Esophagus muscularis mucosa (tissue), 4 donors: Measurements from ENCODE around the gene DNAJC16. TPM values are rescaled to one million over a fixed set of nuclear protein-coding genes. Genes with fewer than 3 reads are reported as not detected.

Source experiments
- DNase-seq: peaks from one replicate; pipeline ENCODE4 v3.0.0-alpha.2; 2017; ENCODE audit errors: extremely low spot score
- H3K27ac ChIP-seq, 4 donors: fragments of 200-600 bp; sonication (generic); replicated peaks in 1 of 4; 1 replicate in 3 of 4; 2 replicates in 1 of 4; pipeline ENCODE4 v1.5.1; 2016 to 2019; ENCODE audit warnings: mild to moderate bottlenecking in 1 of 4
- H3K27me3 ChIP-seq, 4 donors: fragments of 200-600 bp; sonication (generic); one replicate each; pipeline versions ENCODE4 v1.5.1 to v1.6.0; 2016 to 2019
- H3K36me3 ChIP-seq, 4 donors: fragments of 200-600 bp; sonication (generic); one replicate each; pipeline ENCODE4 v1.5.1; 2016 to 2019
- H3K4me1 ChIP-seq, 4 donors: fragments of 200-600 bp; sonication (generic); one replicate each; pipeline ENCODE4 v1.5.1; 2016 to 2019
- H3K4me3 ChIP-seq, 4 donors: fragments of 200-600 bp; sonication (generic); 1 replicate in 2 of 4; 2 replicates in 2 of 4; pipeline ENCODE4 v1.5.1; 2016 to 2019; ENCODE audit warnings: mild to moderate bottlenecking in 4 of 4, moderate library complexity in 1 of 4
- H3K9me3 ChIP-seq, 4 donors: fragments of 200-600 bp; sonication (generic); 1 replicate in 3 of 4; 2 replicates in 1 of 4; pipeline ENCODE4 v1.5.1; 2016 to 2019
- EP300 ChIP-seq: sonication (generic); formaldehyde crosslinking; IDR thresholded peaks from one replicate; pipeline ENCODE4 v1.6.1; 2017; ENCODE audit warnings: antibody characterized with exemption
- POLR2A ChIP-seq: fragments of 450-650 bp; IDR thresholded peaks from one replicate; pipeline ENCODE4 v1.6.1; 2017; ENCODE audit warnings: antibody characterized with exemption, moderate library complexity, mild to moderate bottlenecking, low read depth
- POLR2AphosphoS5 ChIP-seq, 2 donors: sonication (generic); formaldehyde crosslinking; IDR thresholded peaks; one replicate each; pipeline ENCODE4 v1.6.1; 2017; ENCODE audit warnings: antibody characterized with exemption in 2 of 2
- WGBS: methylation state at CpG from one replicate; pipeline ENCODE4 v1.1.5; 2018; 5-methylcytosine and 5-hydroxymethylcytosine counted together
- intact Hi-C: fragments of 100-400 bp; cut with DNase I; formaldehyde crosslinking; loops from one replicate; pipeline ENCODE4 v1.15.1; 2023
- small RNA-seq, 3 donors: library from RNA; depleted of rRNA; stranded (forward); fragments of <200 nt; gene quantifications; one replicate each; pipeline ENCODE3, GENCODE V24; 2016
- total RNA-seq, 4 donors: library from RNA; depleted of rRNA; stranded (reverse); fragments of >200 nt; gene quantifications; one replicate each; pipeline versions ENCODE4 v1.1.0 to v1.2.1, GENCODE V29; 2016
- TF ChIP-seq, protein P1 (sequence below), 3 experiments: fragments of 200-600 bp in 2 of 3; fragments of 450-650 bp in 1 of 3; sonication (generic) in 2 of 3; IDR thresholded peaks; one replicate each; pipeline ENCODE4 v1.5.1; 2017 to 2019; ENCODE audit warnings: antibody characterized with exemption in 3 of 3, mild to moderate bottlenecking in 2 of 3, moderate library complexity in 1 of 3

The DNAJC16 gene
- total RNA-seq, 4 donors from 2014 or later = 12.0 to 13.0 (median 12.4) TPM

DNA sequence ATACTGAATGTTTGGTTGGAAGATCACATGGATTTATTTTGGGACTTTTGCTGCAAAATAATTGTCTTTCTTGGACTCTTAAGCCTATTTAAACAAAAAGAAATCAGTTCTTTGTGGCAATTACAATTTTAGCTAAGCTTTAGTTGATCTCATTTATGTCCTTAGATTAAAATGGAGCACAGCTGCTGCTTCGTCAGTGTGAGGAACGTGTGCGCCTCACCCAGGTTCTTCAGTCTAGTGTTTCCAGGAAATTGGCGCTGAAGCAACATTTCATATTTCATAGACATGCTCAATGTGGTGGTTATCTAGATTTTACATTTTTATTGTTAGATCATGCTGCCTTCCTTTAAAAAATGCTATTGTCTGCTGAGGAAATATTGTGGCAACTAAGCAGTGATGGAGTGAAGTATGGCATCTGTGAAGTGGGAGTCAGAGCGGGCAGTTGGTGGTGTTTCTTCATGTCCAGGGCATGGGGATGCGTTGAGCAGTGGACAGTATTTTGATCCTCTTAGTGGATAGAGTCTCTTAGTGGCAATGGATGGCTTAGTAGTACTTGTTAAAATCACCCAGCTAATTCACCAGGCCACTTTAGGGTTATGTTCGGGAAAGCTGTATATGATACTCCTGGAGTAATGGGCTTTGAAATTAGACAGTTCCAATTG is 96.2 kb downstream of the DNAJC16 start:
- no peak for TF ChIP-seq EP300
- TF ChIP-seq POLR2A = no peak
- TF ChIP-seq, protein P1, sequence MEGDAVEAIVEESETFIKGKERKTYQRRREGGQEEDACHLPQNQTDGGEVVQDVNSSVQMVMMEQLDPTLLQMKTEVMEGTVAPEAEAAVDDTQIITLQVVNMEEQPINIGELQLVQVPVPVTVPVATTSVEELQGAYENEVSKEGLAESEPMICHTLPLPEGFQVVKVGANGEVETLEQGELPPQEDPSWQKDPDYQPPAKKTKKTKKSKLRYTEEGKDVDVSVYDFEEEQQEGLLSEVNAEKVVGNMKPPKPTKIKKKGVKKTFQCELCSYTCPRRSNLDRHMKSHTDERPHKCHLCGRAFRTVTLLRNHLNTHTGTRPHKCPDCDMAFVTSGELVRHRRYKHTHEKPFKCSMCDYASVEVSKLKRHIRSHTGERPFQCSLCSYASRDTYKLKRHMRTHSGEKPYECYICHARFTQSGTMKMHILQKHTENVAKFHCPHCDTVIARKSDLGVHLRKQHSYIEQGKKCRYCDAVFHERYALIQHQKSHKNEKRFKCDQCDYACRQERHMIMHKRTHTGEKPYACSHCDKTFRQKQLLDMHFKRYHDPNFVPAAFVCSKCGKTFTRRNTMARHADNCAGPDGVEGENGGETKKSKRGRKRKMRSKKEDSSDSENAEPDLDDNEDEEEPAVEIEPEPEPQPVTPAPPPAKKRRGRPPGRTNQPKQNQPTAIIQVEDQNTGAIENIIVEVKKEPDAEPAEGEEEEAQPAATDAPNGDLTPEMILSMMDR (IDR thresholded peaks at IDR 0.05) = no peak
- no peak for TF ChIP-seq POLR2AphosphoS5 (IDR thresholded peaks at IDR 0.05)
- Histone ChIP-seq H3K36me3 (peaks cover 0 to 14% (median 7%) of the 10 kb centered on the region in 4 donors), H3K27me3 (no peaks in the 10 kb centered on the region), H3K4me1 (peaks cover 48 to 77% (median 68%) of the 10 kb centered on the region in 4 donors), H3K4me3 (no peak overlapping the region), H3K9me3 (no peaks in the 10 kb centered on the region), H3K27ac (peak overlapping the region in 1 of 4 donors; percentile 9)
- no peak for DNase-seq
- WGBS = 86% methylated on average over 7 of the region's 7 CpGs
- intact Hi-C loops = loop anchor here (5.0 kb wide), 1 partner anchor 64 kb away; no protein-coding TSS in a partner anchor

DNA sequence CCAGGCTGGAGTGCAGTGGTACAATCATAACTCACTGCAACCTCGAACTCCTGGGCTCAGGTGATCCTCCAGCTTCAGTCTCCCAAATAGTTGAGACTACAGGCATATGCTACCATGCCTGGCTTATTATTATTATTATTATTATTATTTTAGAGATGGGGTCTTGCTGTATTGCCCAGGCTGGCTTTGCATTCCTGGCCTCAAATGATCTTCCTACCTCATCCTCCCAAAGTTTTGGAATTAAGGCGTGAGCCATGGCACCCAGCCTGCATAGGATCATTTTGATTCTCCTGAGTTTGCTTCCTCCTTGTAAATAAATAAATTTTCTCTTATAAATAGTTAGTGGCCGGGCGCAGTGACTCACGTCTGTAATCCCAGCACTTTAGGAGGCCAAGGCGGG is 96.8 kb downstream of the DNAJC16 start:
- Histone ChIP-seq H3K4me1 (peaks cover 52 to 75% (median 65%) of the 10 kb centered on the region in 4 donors), H3K27me3 (no peaks in the 10 kb centered on the region)
- 97% methylated on average over 6 of the region's 6 CpGs for WGBS

DNA sequence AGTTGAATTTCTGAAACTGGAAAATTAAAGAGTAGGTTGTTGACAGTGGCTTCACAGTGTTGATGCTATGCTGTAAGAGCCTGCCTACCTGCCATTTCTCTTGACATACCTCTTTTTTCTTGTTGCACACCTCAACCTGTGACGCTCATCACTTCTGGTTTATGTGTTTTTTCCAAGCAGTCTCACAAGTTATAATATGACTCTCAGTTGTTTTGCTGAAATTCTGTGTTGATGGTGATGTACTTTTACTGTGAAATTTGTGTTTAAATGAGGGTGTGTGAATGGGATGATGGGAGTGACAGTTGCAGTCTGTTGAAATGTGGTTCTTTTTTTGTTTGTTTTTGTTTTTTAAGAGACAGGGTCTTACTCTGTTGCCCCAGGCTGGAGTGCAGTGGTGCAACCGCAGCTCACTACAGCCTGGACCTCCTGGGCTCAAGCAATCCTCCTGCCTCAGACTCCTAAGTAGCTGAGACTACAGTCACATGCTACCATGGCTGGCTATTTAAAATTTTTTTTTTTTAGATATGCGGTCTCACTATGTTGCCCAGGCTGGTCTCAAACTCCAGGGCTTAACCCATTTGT is 97.6 kb downstream of the DNAJC16 start:
- no peak for DNase-seq
- no peaks in the 10 kb centered on the region for H3K27me3 ChIP-seq
- peaks cover 0 to 24% (median 7%) of the 10 kb centered on the region in 4 donors for H3K36me3 ChIP-seq
- H3K27ac ChIP-seq = no peak overlapping the region
- H3K9me3 ChIP-seq = no peaks in the 10 kb centered on the region
- intact Hi-C loops = loop anchor here (5.0 kb wide), 1 partner anchor 63 kb away; no protein-coding TSS in a partner anchor
- WGBS = 87% methylated on average over 3 of the region's 3 CpGs
- no peak for TF ChIP-seq EP300
- TF ChIP-seq, protein P1 (IDR thresholded peaks at IDR 0.05) = no peak
- no peak for TF ChIP-seq POLR2A
- TF ChIP-seq POLR2AphosphoS5 (IDR thresholded peaks at IDR 0.05) = no peak
- H3K4me3 ChIP-seq = no peak overlapping the region
- H3K4me1 ChIP-seq = peaks cover 48 to 67% (median 57%) of the 10 kb centered on the region in 4 donors

More for the DNA sequence above, 96.8 kb downstream of the DNAJC16 start:
- no peak for DNase-seq
- TF ChIP-seq, protein P1 (IDR thresholded peaks at IDR 0.05) = no peak
- TF ChIP-seq POLR2AphosphoS5 (IDR thresholded peaks at IDR 0.05) (no peak), EP300 (no peak), POLR2A (no peak)
- intact Hi-C loops = loop anchor here (5.0 kb wide), 1 partner anchor 64 kb away; no protein-coding TSS in a partner anchor
- no peak overlapping the region for H3K27ac ChIP-seq
- peaks cover 0 to 17% (median 7%) of the 10 kb centered on the region in 4 donors for H3K36me3 ChIP-seq
- no peaks in the 10 kb centered on the region for H3K9me3 ChIP-seq
- no peak overlapping the region for H3K4me3 ChIP-seq

DNA sequence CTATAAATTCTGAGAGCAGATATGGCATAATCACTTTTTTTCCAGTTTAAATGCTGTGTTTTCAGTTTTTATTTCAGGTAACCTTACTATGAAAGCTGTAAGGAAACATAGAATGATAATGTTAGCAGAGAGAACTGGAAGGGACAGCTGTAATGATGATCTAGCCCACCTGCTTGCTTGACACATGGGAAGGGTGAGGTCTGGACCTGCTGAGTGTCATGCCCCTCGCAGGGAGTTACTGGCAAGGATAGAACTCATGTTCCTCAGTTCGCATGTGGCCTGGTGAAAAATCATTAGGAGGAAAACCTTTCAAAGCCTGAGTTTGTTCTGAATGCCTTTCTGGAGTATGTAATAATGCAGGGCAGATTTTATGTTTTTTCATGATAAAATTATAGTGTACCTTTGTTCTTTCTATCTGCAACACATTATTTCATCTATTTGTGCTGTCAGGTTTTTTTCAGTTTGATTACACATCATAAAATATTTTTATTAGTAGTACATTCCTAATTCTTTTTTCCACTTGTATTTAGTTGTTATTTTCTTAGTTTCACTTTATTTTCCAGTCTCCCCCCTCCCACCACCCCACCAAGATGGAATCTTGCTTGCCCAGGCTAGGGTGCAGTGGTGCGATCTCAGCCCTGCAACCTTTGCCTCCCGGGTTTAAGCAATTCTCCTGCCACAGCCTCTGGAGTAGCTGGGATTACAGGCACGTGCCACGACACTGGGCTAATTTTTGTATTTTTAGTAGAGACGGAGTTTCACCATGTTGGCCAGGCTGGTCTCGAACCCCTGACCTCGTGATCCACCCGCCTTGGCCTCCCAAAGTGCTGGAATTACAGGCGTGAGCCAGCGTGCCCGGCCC is 98.6 kb downstream of the DNAJC16 start:
- peaks cover 0 to 33% (median 14%) of the 10 kb centered on the region in 4 donors for H3K36me3 ChIP-seq
- H3K4me1 ChIP-seq = peaks cover 37 to 56% (median 46%) of the 10 kb centered on the region in 4 donors
- DNase-seq = no peak
- no peaks in the 10 kb centered on the region for H3K9me3 ChIP-seq
- WGBS = 89% methylated on average over 13 of the region's 13 CpGs
- no peaks in the 10 kb centered on the region for H3K27me3 ChIP-seq
- no peak for TF ChIP-seq POLR2A
- TF ChIP-seq EP300 = no peak
- no peak for TF ChIP-seq POLR2AphosphoS5 (IDR thresholded peaks at IDR 0.05)
- TF ChIP-seq, protein P1 (IDR thresholded peaks at IDR 0.05) = no peak
- intact Hi-C loops = no loop called here
- H3K4me3 ChIP-seq = no peak overlapping the region
- H3K27ac ChIP-seq = no peak overlapping the region

Small RNA genes lying within 50 kb of the gene (small RNA-seq; reads per million reads assigned to genes)
- gene CD24P1 (0 reads per million in 3 donors), gene RNU7-179P (0 reads per million in 3 donors), gene SCARNA21B (0 reads per million in 3 donors)

Other genes with a start within 250 kb of the DNAJC16 start
- 10 to 100 TPM; 30.3 to 57.4 (median 55.2) TPM for gene EFHD2, start 117.0 kb upstream of the DNAJC16 start, total RNA-seq
- gene CTRC, start 88.4 kb upstream of the DNAJC16 start, total RNA-seq = under 1 TPM in 1 of 4 donors, not detected in 3; 0.66 TPM
- gene CELA2A, start 70.1 kb upstream of the DNAJC16 start, total RNA-seq = not detected
- gene CELA2B, start 50.7 kb upstream of the DNAJC16 start, total RNA-seq = not detected
- 10 to 100 TPM in 3 of 4 donors, 1 to 10 TPM in 1; 9.1 to 12.6 (median 11.0) TPM for gene CASP9, start 2.6 kb upstream of the DNAJC16 start, total RNA-seq
- not detected for gene AGMAT, start 58.2 kb downstream of the DNAJC16 start, total RNA-seq
- 10 to 100 TPM; 14.4 to 24.9 (median 17.2) TPM for gene DDI2, start 90.6 kb downstream of the DNAJC16 start, total RNA-seq
- 10 to 100 TPM; 44.4 to 68.2 (median 55.2) TPM for gene PLEKHM2, start 157.5 kb downstream of the DNAJC16 start, total RNA-seq
- gene SLC25A34, start 209.4 kb downstream of the DNAJC16 start, total RNA-seq = under 1 TPM; 0.66 to 0.97 (median 0.76) TPM
- gene TMEM82, start 215.7 kb downstream of the DNAJC16 start, total RNA-seq = not detected
- gene FBLIM1, start 231.9 kb downstream of the DNAJC16 start, total RNA-seq = 100 to 1,000 TPM in 1 of 4 donors, 10 to 100 TPM in 3; 44.9 to 115 (median 71.8) TPM